ENCODE measurements around the gene NOD2. TPM values are rescaled to one million over a fixed set of nuclear protein-coding genes. Genes with fewer than 3 reads are reported as not detected.

Gene NOD2
- total and polyA plus RNA-seq, 2 experiments from 2014 or later, result 0.05 TPM; not detected in 1

GRCh38 chr16:50667497-50668367, 25.7 kb upstream of the NOD2 start:
- peaks cover 4% of the 10 kb centered on the region for H3K4me1 ChIP-seq (ENCODE audit: low read depth)
- no peaks in the 10 kb centered on the region for H3K27me3 ChIP-seq
- no peak overlapping the region for H3K27ac ChIP-seq
- peak; percentile 15 for TF ChIP-seq CTCF (IDR thresholded peaks at IDR 0.05; ENCODE audit: low read depth, low read length)
- no peak overlapping the region for H3K4me3 ChIP-seq
- peak in 1 of 2 donors; percentile 26 for DNase-seq (ENCODE audit: low read depth in 1 of 2, low spot score in 1 of 2)
- H3K36me3 ChIP-seq, result no peaks in the 10 kb centered on the region
- no peaks in the 10 kb centered on the region for H3K9me3 ChIP-seq (ENCODE audit: low read depth)

GRCh38 chr16:50668368-50669008, 24.9 kb upstream of the NOD2 start:
- Histone ChIP-seq H3K9me3 (ENCODE audit: low read depth) (no peaks in the 10 kb centered on the region), H3K27me3 (no peaks in the 10 kb centered on the region), H3K4me3 (no peak overlapping the region), H3K4me1 (ENCODE audit: low read depth) (peaks cover 4% of the 10 kb centered on the region), H3K27ac (no peak overlapping the region), H3K36me3 (no peaks in the 10 kb centered on the region)
- DNase-seq (ENCODE audit: low read depth in 1 of 2, low spot score in 1 of 2), result no peak
- no peak for TF ChIP-seq CTCF (IDR thresholded peaks at IDR 0.05; ENCODE audit: low read depth, low read length)

- Histone ChIP-seq H3K4me1 (ENCODE audit: low read depth) (peaks cover 4% of the 10 kb centered on the region), H3K4me3 (no peak overlapping the region), H3K27me3 (no peaks in the 10 kb centered on the region), H3K36me3 (no peaks in the 10 kb centered on the region), H3K27ac (no peak overlapping the region), H3K9me3 (ENCODE audit: low read depth) (no peaks in the 10 kb centered on the region)
- no peak for DNase-seq (ENCODE audit: low read depth in 1 of 2, low spot score in 1 of 2)
- no peak for TF ChIP-seq CTCF (IDR thresholded peaks at IDR 0.05; ENCODE audit: low read depth, low read length)
These were observed 23.7 kb upstream of the NOD2 start for GRCh38 chr16:50669741-50670140.

- H3K4me1 ChIP-seq (ENCODE audit: low read depth), result peaks cover 4% of the 10 kb centered on the region
- DNase-seq (ENCODE audit: low read depth in 1 of 2, low spot score in 1 of 2), result no peak
- H3K4me3 ChIP-seq, result no peak overlapping the region
- H3K36me3 ChIP-seq, result no peaks in the 10 kb centered on the region
- no peaks in the 10 kb centered on the region for H3K27me3 ChIP-seq
- H3K27ac ChIP-seq, result no peak overlapping the region
- TF ChIP-seq CTCF (IDR thresholded peaks at IDR 0.05; ENCODE audit: low read depth, low read length), result no peak
- H3K9me3 ChIP-seq (ENCODE audit: low read depth), result no peaks in the 10 kb centered on the region
These were observed 22.9 kb upstream of the NOD2 start for GRCh38 chr16:50670476-50670875.

- Histone ChIP-seq H3K4me1 (ENCODE audit: low read depth) (peaks cover 4% of the 10 kb centered on the region), H3K9me3 (ENCODE audit: low read depth) (no peaks in the 10 kb centered on the region), H3K27ac (no peak overlapping the region), H3K27me3 (no peaks in the 10 kb centered on the region), H3K4me3 (no peak overlapping the region), H3K36me3 (no peaks in the 10 kb centered on the region)
- TF ChIP-seq CTCF (IDR thresholded peaks at IDR 0.05; ENCODE audit: low read depth, low read length), result peak; percentile 61
- DNase-seq (ENCODE audit: low read depth in 1 of 2, low spot score in 1 of 2), result peak in 1 of 2 donors; percentile 41
These were observed 21.7 kb upstream of the NOD2 start for GRCh38 chr16:50671644-50672260.
